GM12878 (cell line): ENCODE results near the gene RPS2. TPM values are rescaled to one million over a fixed set of nuclear protein-coding genes. Genes with fewer than 3 reads are reported as not detected.
A peak's percentile ranks its signal among the peaks of the same experiment; 100 is the strongest.

Experiments used
- BMI1 ChIP-seq: fragments of 450-650 bp; IDR thresholded peaks from 2 replicates; pipeline ENCODE4 v1.6.1; 2016; ENCODE audit warnings: mild to moderate bottlenecking, moderate library complexity, borderline replicate concordance
- CBFB ChIP-seq: IDR thresholded peaks from 2 replicates; pipeline ENCODE4 v1.6.1; 2016; ENCODE audit warnings: antibody characterized with exemption, low read depth
- CHD4 ChIP-seq: fragments of 200-600 bp; sonication (generic); IDR thresholded peaks from 2 replicates; pipeline ENCODE4 v1.6.1; 2016; ENCODE audit warnings: mild to moderate bottlenecking
- EGR1 ChIP-seq, 2 experiments: IDR thresholded peaks; 1 replicate in 1 of 2; 2 replicates in 1 of 2; pipeline ENCODE4 v1.6.1; 2011 to 2012; ENCODE audit warnings: low read depth in 2 of 2, low read length in 2 of 2, borderline replicate concordance in 1 of 2, mild to moderate bottlenecking in 1 of 2, moderate library complexity in 1 of 2
- EP300 ChIP-seq, 2 experiments: fragments of 150-350 bp in 1 of 2; IDR thresholded peaks; 2 replicates each; pipeline ENCODE4 v1.6.1; 2011 to 2012; ENCODE audit warnings: low read depth in 2 of 2, low read length in 2 of 2, borderline replicate concordance in 1 of 2, improper control_type of control experiment in 1 of 2, inconsistent platforms in 1 of 2; ENCODE audit not compliant: control insufficient read depth in 1 of 2
- GATAD2B ChIP-seq: fragments of 450-650 bp; conservative IDR thresholded peaks from 2 replicates; pipeline ENCODE4 v1.6.1; 2017; ENCODE audit warnings: low read depth, mild to moderate bottlenecking, moderate library complexity
- HCFC1 ChIP-seq: fragments of 150-350 bp; IDR thresholded peaks from 2 replicates; pipeline ENCODE4 v1.6.1; 2014; ENCODE audit warnings: low read length
- HDAC2 ChIP-seq: fragments of 200-600 bp; sonication (generic); IDR thresholded peaks from 2 replicates; pipeline ENCODE4 v1.6.1; 2017
- HDAC6 ChIP-seq: fragments of 200-600 bp; sonication (generic); IDR thresholded peaks from one replicate; pipeline ENCODE4 v1.8.0; 2017; ENCODE audit warnings: antibody characterized with exemption; ENCODE audit not compliant: unreplicated experiment
- IKZF2 ChIP-seq, 2 experiments: fragments of 450-650 bp; IDR thresholded peaks; 2 replicates each; pipeline ENCODE4 v1.6.1; 2017; ENCODE audit warnings: mild to moderate bottlenecking in 2 of 2, moderate library complexity in 2 of 2
- LARP7 ChIP-seq: fragments of 450-650 bp; IDR thresholded peaks from 2 replicates; pipeline ENCODE4 v1.6.1; 2017; ENCODE audit warnings: mild to moderate bottlenecking
- MAX ChIP-seq: IDR thresholded peaks from 2 replicates; pipeline ENCODE4 v1.6.1; 2012; ENCODE audit warnings: low read depth, low read length, improper control_type of control experiment
- MEF2B ChIP-seq: fragments of 450-650 bp; IDR thresholded peaks from 2 replicates; pipeline ENCODE4 v1.6.1; 2018; ENCODE audit warnings: mild to moderate bottlenecking, moderate library complexity; ENCODE audit not compliant: partially characterized antibody, poor library complexity, severe bottlenecking
- MLLT1 ChIP-seq: fragments of 450-650 bp; IDR thresholded peaks from 2 replicates; pipeline ENCODE4 v1.6.1; 2016; ENCODE audit warnings: mild to moderate bottlenecking
- MYB ChIP-seq: fragments of 150-350 bp; IDR thresholded peaks from 2 replicates; pipeline ENCODE4 v1.6.1; 2014; ENCODE audit warnings: mild to moderate bottlenecking, low read depth, low read length, borderline replicate concordance
- NRF1 ChIP-seq: conservative IDR thresholded peaks from 2 replicates; pipeline ENCODE4 v1.6.1; 2011; ENCODE audit warnings: mild to moderate bottlenecking, low read depth, low read length, improper control_type of control experiment
- PAX5 ChIP-seq: IDR thresholded peaks from 2 replicates; pipeline ENCODE4 v1.6.1; 2011; ENCODE audit warnings: low read depth, low read length, borderline replicate concordance
- PRDM15 ChIP-seq: fragments of 450-650 bp; formaldehyde crosslinking; IDR thresholded peaks from 2 replicates; pipeline ENCODE4 v1.4.0; 2020; ENCODE audit warnings: mild to moderate bottlenecking, moderate library complexity
- RAD21 ChIP-seq: IDR thresholded peaks from 2 replicates; pipeline ENCODE4 v1.6.1; 2011; ENCODE audit warnings: mild to moderate bottlenecking, low read depth, low read length, moderate library complexity; ENCODE audit not compliant: insufficient read depth
- RAD51 ChIP-seq: fragments of 450-650 bp; IDR thresholded peaks from 2 replicates; pipeline ENCODE4 v1.6.1; 2016; ENCODE audit warnings: moderate library complexity, mild to moderate bottlenecking, inconsistent platforms
- SREBF2 ChIP-seq: IDR thresholded peaks from 2 replicates; pipeline ENCODE4 v1.6.1; 2012; ENCODE audit warnings: mild to moderate bottlenecking, low read length
- ZBTB33 ChIP-seq: fragments of 450-650 bp; IDR thresholded peaks from 2 replicates; pipeline ENCODE4 v1.6.1; 2017; ENCODE audit warnings: mild to moderate bottlenecking
- ZNF217 ChIP-seq: fragments of 450-650 bp; IDR thresholded peaks from 2 replicates; pipeline ENCODE4 v1.6.1; 2017; ENCODE audit warnings: antibody characterized with exemption, mild to moderate bottlenecking
- ZZZ3 ChIP-seq: IDR thresholded peaks from 2 replicates; pipeline ENCODE4 v1.6.1; 2011; ENCODE audit warnings: low read depth; ENCODE audit not compliant: control insufficient read depth, insufficient read length
- polyA plus RNA-seq, 11 experiments: library from polyadenylated mRNA; depleted of rRNA in 4 of 11; unstranded in 6 of 11; stranded (reverse) in 5 of 11; fragments of >200 nt; fragmentation: Nextera tagmentation in 4 of 11; fragmentation: Illumina TruSeq in 1 of 11; extraction: Ambion mirVana in 4 of 11; extraction: Trizol in 1 of 11; gene quantifications; 1 replicate in 1 of 11; 2 replicates in 10 of 11; pipeline versions ENCODE4 v1.2.1 to v1.2.3, GENCODE V29; 2011 to 2016; ENCODE audit warnings: inconsistent platforms in 2 of 11, missing spikeins in 2 of 11, low read depth in 1 of 11
- total RNA-seq, 4 experiments: library from RNA; depleted of rRNA in 3 of 4; stranded (reverse); fragments of >200 nt in 3 of 4; fragmentation: Illumina TruSeq in 1 of 4; extraction: Trizol in 1 of 4; gene quantifications; 2 replicates each; pipeline versions ENCODE4 v1.2.1 to v1.2.3, GENCODE V29; 2013 to 2021

Gene RPS2
- total and polyA plus RNA-seq, 10 of the 15 experiments (the other 5 are each of a cell fraction or from before 2014, with no cell fraction given), result 1,295 to 7,121 (median 3,933) TPM

- TF ChIP-seq PRDM15 (CRISPR knock-in tag), result no peak
- TF ChIP-seq GATAD2B, result no peak
- no peak for TF ChIP-seq MYB
- peak in 1 of 2 experiments; percentile 45; a peak in 1 of 4 replicates for TF ChIP-seq EP300 (IDR thresholded peaks at IDR 0.05; ENCODE audit: borderline replicate concordance in 1 of 2, control insufficient read depth in 1 of 2, low read depth in 2 of 2, low read length in 2 of 2)
- no peak for TF ChIP-seq ZBTB33
- TF ChIP-seq CHD4, result no peak
- no peak for TF ChIP-seq NRF1
- TF ChIP-seq HCFC1, result peak; percentile 7; the same call in 1 of the 2 replicates
- TF ChIP-seq MLLT1, result 0 out of 2 replicates have a peak, but pooled peaks have one; percentile 18
- TF ChIP-seq HDAC6, result no peak
- no peak; the same call in 1 of the 2 replicates for TF ChIP-seq PAX5
- TF ChIP-seq RAD21, result no peak
- no peak for TF ChIP-seq ZNF217
- TF ChIP-seq MAX, result peak; percentile 96
- TF ChIP-seq LARP7, result no peak
- no peak for TF ChIP-seq CBFB
- no peak for TF ChIP-seq SREBF2
- no peak for TF ChIP-seq HDAC2
- no peak for TF ChIP-seq ZZZ3
- TF ChIP-seq RAD51, result peak; percentile 97
- 0 out of 3 replicates have a peak, but pooled peaks of 1 of the 2 experiments have one; percentile 10 for TF ChIP-seq EGR1 (IDR thresholded peaks at IDR 0.05; ENCODE audit: borderline replicate concordance in 1 of 2, low read depth in 2 of 2, low read length in 2 of 2)
- TF ChIP-seq MEF2B, result peak; percentile 82
- TF ChIP-seq IKZF2 (IDR thresholded peaks at IDR 0.05), result no peak; a peak in 2 of 4 replicates
- TF ChIP-seq BMI1, result no peak
Observed at GRCh38 chr16:1991135-1991551, 26.5 kb upstream of the RPS2 start (continued).
